Measurements from ENCODE around the gene STARD5. TPM values are rescaled to one million over a fixed set of nuclear protein-coding genes. Genes with fewer than 3 reads are reported as not detected.
A peak's percentile ranks its signal among the peaks of the same experiment; 100 is the strongest.

STARD5 gene
- total RNA-seq, 1 experiment from 2014 or later: 1.0 TPM

- Histone ChIP-seq H3K4me3 (ENCODE audit: low read depth, low read length) (no peak overlapping the region), H3K4me1 (peaks cover 5% of the 10 kb centered on the region; the same call in 1 of the 2 replicates), H3K36me3 (ENCODE audit: control insufficient read depth, insufficient read depth, low read length) (no peaks in the 10 kb centered on the region), H3K27me3 (replicated peaks; ENCODE audit: control insufficient read depth, insufficient read depth, low read length) (no peaks in the 10 kb centered on the region; the same call in 1 of the 2 replicates), H3K9me3 (no peaks in the 10 kb centered on the region)
- Mint-ChIP-seq H3K27ac (ENCODE audit: unreplicated experiment) (no peak overlapping the region), H3K9me3 (ENCODE audit: unreplicated experiment) (no peaks in the 10 kb centered on the region), H3K27me3 (ENCODE audit: insufficient read depth, unreplicated experiment) (peaks cover 12% of the 10 kb centered on the region), H3K36me3 (ENCODE audit: insufficient read depth, unreplicated experiment) (no peaks in the 10 kb centered on the region), H3K4me1 (ENCODE audit: low read depth, unreplicated experiment) (no peaks in the 10 kb centered on the region), H3K4me3 (ENCODE audit: unreplicated experiment) (no peak overlapping the region)
- BruUV-seq (replicated peaks): no TSS peak
- intact Hi-C loops (cut with micrococcal nuclease; ENCODE audit: unreplicated experiment): loop anchor here (10.0 kb wide), 1 partner anchor 294 kb away; no protein-coding TSS in a partner anchor
- no peak for DNase-seq
- POLR2A ChIA-PET: no interaction called here
- CTCF ChIA-PET: interaction anchor here (0.5 kb wide), 1 partner anchor 103 kb away, joined by 3 read pairs; no protein-coding TSS in a partner anchor
- TF ChIP-seq CTCF (IDR thresholded peaks at IDR 0.05; ENCODE audit: insufficient read depth in 1 of 2, low read depth in 1 of 2, low read length in 1 of 2, severe bottlenecking in 1 of 2, unreplicated experiment in 1 of 2): no peak
Measured at GRCh38 chr15:81268340-81268739, 55.6 kb downstream of the STARD5 start.

- POLR2A ChIA-PET: no interaction called here
- Histone ChIP-seq H3K27me3 (replicated peaks; ENCODE audit: control insufficient read depth, insufficient read depth, low read length) (no peaks in the 10 kb centered on the region; the same call in 1 of the 2 replicates), H3K4me1 (peaks cover 5% of the 10 kb centered on the region; the same call in 1 of the 2 replicates), H3K9me3 (no peaks in the 10 kb centered on the region), H3K4me3 (ENCODE audit: low read depth, low read length) (no peak overlapping the region), H3K36me3 (ENCODE audit: control insufficient read depth, insufficient read depth, low read length) (no peaks in the 10 kb centered on the region)
- TF ChIP-seq CTCF (IDR thresholded peaks at IDR 0.05; ENCODE audit: insufficient read depth in 1 of 2, low read depth in 1 of 2, low read length in 1 of 2, severe bottlenecking in 1 of 2, unreplicated experiment in 1 of 2): peak; percentile 78 to 86
- no peaks in the 10 kb centered on the region for H3K9me3 Mint-ChIP-seq (ENCODE audit: unreplicated experiment)
- no peaks in the 10 kb centered on the region for H3K36me3 Mint-ChIP-seq (ENCODE audit: insufficient read depth, unreplicated experiment)
- H3K27ac Mint-ChIP-seq (ENCODE audit: unreplicated experiment): no peak overlapping the region
- H3K4me3 Mint-ChIP-seq (ENCODE audit: unreplicated experiment): no peak overlapping the region
- H3K27me3 Mint-ChIP-seq (ENCODE audit: insufficient read depth, unreplicated experiment): peaks cover 12% of the 10 kb centered on the region
- CTCF ChIA-PET: interaction anchor here (0.6 to 2.5 kb wide), 27 partner anchors 8 to 698 kb away, joined by 3 to 59 read pairs (median 4); partner anchors contain the start of gene STARD5
- no TSS peak for BruUV-seq (replicated peaks)
- intact Hi-C loops (cut with micrococcal nuclease; ENCODE audit: unreplicated experiment): loop anchor here (1.0 to 10.0 kb wide), 3 partner anchors 111 to 291 kb away; no protein-coding TSS in a partner anchor
- DNase-seq: peak; percentile 71 to 73
- no peaks in the 10 kb centered on the region for H3K4me1 Mint-ChIP-seq (ENCODE audit: low read depth, unreplicated experiment)
Measured at GRCh38 chr15:81265944-81266775, 57.8 kb downstream of the STARD5 start.

- no peak for DNase-seq
- no peaks in the 10 kb centered on the region; the same call in 1 of the 2 replicates for H3K27me3 ChIP-seq (replicated peaks; ENCODE audit: control insufficient read depth, insufficient read depth, low read length)
- no peak overlapping the region for H3K4me3 ChIP-seq (ENCODE audit: low read depth, low read length)
- H3K4me1 ChIP-seq: peaks cover 5% of the 10 kb centered on the region; the same call in 1 of the 2 replicates
- Mint-ChIP-seq H3K27me3 (ENCODE audit: insufficient read depth, unreplicated experiment) (peaks cover 12% of the 10 kb centered on the region), H3K4me1 (ENCODE audit: low read depth, unreplicated experiment) (no peaks in the 10 kb centered on the region), H3K9me3 (ENCODE audit: unreplicated experiment) (no peaks in the 10 kb centered on the region), H3K36me3 (ENCODE audit: insufficient read depth, unreplicated experiment) (no peaks in the 10 kb centered on the region), H3K27ac (ENCODE audit: unreplicated experiment) (no peak overlapping the region), H3K4me3 (ENCODE audit: unreplicated experiment) (no peak overlapping the region)
- POLR2A ChIA-PET: no interaction called here
- no peak for TF ChIP-seq CTCF (IDR thresholded peaks at IDR 0.05; ENCODE audit: insufficient read depth in 1 of 2, low read depth in 1 of 2, low read length in 1 of 2, severe bottlenecking in 1 of 2, unreplicated experiment in 1 of 2)
- CTCF ChIA-PET: interaction anchor here (0.6 to 2.5 kb wide), 22 partner anchors 9 to 698 kb away, joined by 3 to 59 read pairs (median 4); no protein-coding TSS in a partner anchor
- no peaks in the 10 kb centered on the region for H3K9me3 ChIP-seq
- BruUV-seq (replicated peaks): no TSS peak
- no peaks in the 10 kb centered on the region for H3K36me3 ChIP-seq (ENCODE audit: control insufficient read depth, insufficient read depth, low read length)
- intact Hi-C loops (cut with micrococcal nuclease; ENCODE audit: unreplicated experiment): loop anchor here (10.0 kb wide), 1 partner anchor 291 kb away; no protein-coding TSS in a partner anchor
Measured at GRCh38 chr15:81265256-81265943, 58.5 kb downstream of the STARD5 start.

Data from Caco-2 (cell line).